Measurements from ENCODE around the gene AFF2.

The AFF2 gene

DNA sequence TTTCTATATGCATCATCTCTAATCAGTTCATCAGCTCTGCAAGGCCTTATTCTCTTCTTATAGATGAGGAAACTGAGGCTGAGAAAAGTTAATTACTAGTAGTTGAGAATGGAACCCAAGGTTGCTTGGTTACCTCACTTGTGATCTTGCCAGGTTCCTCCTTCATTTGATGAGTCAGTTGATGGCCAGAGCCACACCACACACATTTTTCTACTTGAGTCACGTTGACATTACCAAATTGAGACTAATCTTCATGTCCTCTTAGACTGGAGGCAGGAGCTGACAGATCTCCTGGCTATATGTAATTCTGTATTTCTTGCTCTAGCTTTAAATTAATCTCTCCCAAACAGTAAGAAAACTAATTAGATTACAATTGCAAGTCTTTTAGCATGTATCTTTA, 428.4 kb downstream of the AFF2 start:
- no peak overlapping the region for H3K4me3 ChIP-seq (ENCODE audit: low read length)
- no peaks in the 10 kb centered on the region for H3K9me3 ChIP-seq (ENCODE audit: control insufficient read depth, low read length)
- no peak overlapping the region for H3K9ac ChIP-seq (ENCODE audit: low read length)
- no peaks in the 10 kb centered on the region for H3K27me3 ChIP-seq (ENCODE audit: control insufficient read depth, insufficient read depth, low read length)
- H3K4me1 ChIP-seq (ENCODE audit: control insufficient read depth, insufficient read depth, low read length): no peaks in the 10 kb centered on the region
- H3K36me3 ChIP-seq (ENCODE audit: control insufficient read depth, insufficient read depth, low read length): no peaks in the 10 kb centered on the region

- Histone ChIP-seq H3K4me1 (ENCODE audit: control insufficient read depth, insufficient read depth, low read length) (no peaks in the 10 kb centered on the region), H3K36me3 (ENCODE audit: control insufficient read depth, insufficient read depth, low read length) (no peaks in the 10 kb centered on the region), H3K4me3 (ENCODE audit: low read length) (no peak overlapping the region), H3K9ac (ENCODE audit: low read length) (no peak overlapping the region), H3K27me3 (ENCODE audit: control insufficient read depth, insufficient read depth, low read length) (no peaks in the 10 kb centered on the region), H3K9me3 (ENCODE audit: control insufficient read depth, low read length) (no peaks in the 10 kb centered on the region)
Observed at GRCh38 chrX:148929686-148930085, 429.3 kb downstream of the AFF2 start.

GRCh38 chrX:148930206-148930729, 429.9 kb downstream of the AFF2 start:
- no peaks in the 10 kb centered on the region for H3K36me3 ChIP-seq (ENCODE audit: control insufficient read depth, insufficient read depth, low read length)
- no peaks in the 10 kb centered on the region for H3K27me3 ChIP-seq (ENCODE audit: control insufficient read depth, insufficient read depth, low read length)
- no peak overlapping the region for H3K9ac ChIP-seq (ENCODE audit: low read length)
- H3K9me3 ChIP-seq (ENCODE audit: control insufficient read depth, low read length): no peaks in the 10 kb centered on the region
- no peaks in the 10 kb centered on the region for H3K4me1 ChIP-seq (ENCODE audit: control insufficient read depth, insufficient read depth, low read length)
- H3K4me3 ChIP-seq (ENCODE audit: low read length): no peak overlapping the region

- no peak overlapping the region for H3K4me3 ChIP-seq (ENCODE audit: low read length)
- H3K9me3 ChIP-seq (ENCODE audit: control insufficient read depth, low read length): no peaks in the 10 kb centered on the region
- no peaks in the 10 kb centered on the region for H3K36me3 ChIP-seq (ENCODE audit: control insufficient read depth, insufficient read depth, low read length)
- no peak overlapping the region for H3K9ac ChIP-seq (ENCODE audit: low read length)
- no peaks in the 10 kb centered on the region for H3K4me1 ChIP-seq (ENCODE audit: control insufficient read depth, insufficient read depth, low read length)
- H3K27me3 ChIP-seq (ENCODE audit: control insufficient read depth, insufficient read depth, low read length): no peaks in the 10 kb centered on the region
Observed at GRCh38 chrX:148933881-148934280, 433.5 kb downstream of the AFF2 start.

GRCh38 chrX:148938348-148938747, 437.9 kb downstream of the AFF2 start:
- no peak overlapping the region for H3K9ac ChIP-seq (ENCODE audit: low read length)
- H3K27me3 ChIP-seq (ENCODE audit: control insufficient read depth, insufficient read depth, low read length): no peaks in the 10 kb centered on the region
- no peaks in the 10 kb centered on the region for H3K4me1 ChIP-seq (ENCODE audit: control insufficient read depth, insufficient read depth, low read length)
- H3K4me3 ChIP-seq (ENCODE audit: low read length): no peak overlapping the region
- H3K36me3 ChIP-seq (ENCODE audit: control insufficient read depth, insufficient read depth, low read length): no peaks in the 10 kb centered on the region
- no peaks in the 10 kb centered on the region for H3K9me3 ChIP-seq (ENCODE audit: control insufficient read depth, low read length)

- Histone ChIP-seq H3K36me3 (ENCODE audit: control insufficient read depth, insufficient read depth, low read length) (no peaks in the 10 kb centered on the region), H3K27me3 (ENCODE audit: control insufficient read depth, insufficient read depth, low read length) (no peaks in the 10 kb centered on the region), H3K9me3 (ENCODE audit: control insufficient read depth, low read length) (no peaks in the 10 kb centered on the region), H3K4me3 (ENCODE audit: low read length) (no peak overlapping the region), H3K4me1 (ENCODE audit: control insufficient read depth, insufficient read depth, low read length) (no peaks in the 10 kb centered on the region), H3K9ac (ENCODE audit: low read length) (no peak overlapping the region)
Observed at GRCh38 chrX:148940411-148940996, 440.1 kb downstream of the AFF2 start.

DNA sequence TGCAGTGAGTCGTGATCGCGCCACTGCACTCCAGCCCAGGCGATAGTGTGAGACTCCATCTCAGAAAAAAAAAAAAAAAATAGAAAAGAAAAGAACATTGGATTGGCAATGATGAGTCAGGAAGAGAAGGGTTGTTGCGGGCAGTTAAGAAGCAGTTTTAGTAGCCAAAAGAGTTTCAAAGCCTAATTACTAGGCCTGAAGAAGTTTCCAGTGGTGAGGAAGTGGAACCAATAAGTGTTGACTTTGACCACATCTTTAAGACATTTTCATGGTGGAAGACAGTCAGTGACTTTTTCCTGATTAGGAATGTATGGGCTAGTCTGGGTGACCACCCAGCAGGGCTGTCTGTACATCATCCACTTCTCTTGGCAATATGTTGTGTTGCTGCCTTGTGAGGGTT, 442.3 kb downstream of the AFF2 start:
- Histone ChIP-seq H3K9ac (ENCODE audit: low read length) (no peak overlapping the region), H3K27me3 (ENCODE audit: control insufficient read depth, insufficient read depth, low read length) (no peaks in the 10 kb centered on the region), H3K4me1 (ENCODE audit: control insufficient read depth, insufficient read depth, low read length) (no peaks in the 10 kb centered on the region), H3K36me3 (ENCODE audit: control insufficient read depth, insufficient read depth, low read length) (no peaks in the 10 kb centered on the region), H3K9me3 (ENCODE audit: control insufficient read depth, low read length) (no peaks in the 10 kb centered on the region), H3K4me3 (ENCODE audit: low read length) (no peak overlapping the region)

DNA sequence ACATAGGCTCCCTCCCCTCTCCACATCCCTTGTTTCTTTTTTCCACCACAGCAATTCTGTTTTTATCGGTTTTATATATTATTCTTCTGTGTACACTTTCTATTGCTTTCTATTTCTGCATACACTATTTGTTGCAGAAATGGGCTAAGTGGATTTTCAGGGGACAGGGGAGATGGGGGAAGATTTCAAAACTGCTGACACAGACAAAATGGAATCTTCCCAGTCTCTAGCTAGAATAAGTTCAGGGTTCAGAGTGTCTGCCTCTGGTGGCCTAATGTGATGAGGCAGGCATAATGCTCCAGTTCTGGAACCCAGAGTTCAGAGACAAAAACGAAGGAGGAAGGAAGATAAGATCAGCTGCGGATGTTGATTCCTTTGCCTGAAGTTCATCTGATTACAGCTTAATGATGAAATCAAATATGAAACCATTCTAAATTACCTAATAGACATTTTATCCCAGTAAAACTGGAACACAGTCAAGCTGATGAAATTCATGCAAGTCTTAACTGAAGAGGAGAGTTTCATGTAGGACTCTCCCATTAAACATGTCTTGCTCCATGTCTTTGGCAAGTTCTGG, 447.1 kb downstream of the AFF2 start:
- H3K4me1 ChIP-seq (ENCODE audit: control insufficient read depth, insufficient read depth, low read length): no peaks in the 10 kb centered on the region
- no peaks in the 10 kb centered on the region for H3K27me3 ChIP-seq (ENCODE audit: control insufficient read depth, insufficient read depth, low read length)
- no peaks in the 10 kb centered on the region for H3K36me3 ChIP-seq (ENCODE audit: control insufficient read depth, insufficient read depth, low read length)
- no peaks in the 10 kb centered on the region for H3K9me3 ChIP-seq (ENCODE audit: control insufficient read depth, low read length)
- no peak overlapping the region for H3K4me3 ChIP-seq (ENCODE audit: low read length)
- no peak overlapping the region for H3K9ac ChIP-seq (ENCODE audit: low read length)

GRCh38 chrX:148956352-148956751, 455.9 kb downstream of the AFF2 start:
- Histone ChIP-seq H3K4me1 (ENCODE audit: control insufficient read depth, insufficient read depth, low read length) (no peaks in the 10 kb centered on the region), H3K4me3 (ENCODE audit: low read length) (no peak overlapping the region), H3K27me3 (ENCODE audit: control insufficient read depth, insufficient read depth, low read length) (no peaks in the 10 kb centered on the region), H3K36me3 (ENCODE audit: control insufficient read depth, insufficient read depth, low read length) (no peaks in the 10 kb centered on the region), H3K9ac (ENCODE audit: low read length) (no peak overlapping the region), H3K9me3 (ENCODE audit: control insufficient read depth, low read length) (no peaks in the 10 kb centered on the region)

DNA sequence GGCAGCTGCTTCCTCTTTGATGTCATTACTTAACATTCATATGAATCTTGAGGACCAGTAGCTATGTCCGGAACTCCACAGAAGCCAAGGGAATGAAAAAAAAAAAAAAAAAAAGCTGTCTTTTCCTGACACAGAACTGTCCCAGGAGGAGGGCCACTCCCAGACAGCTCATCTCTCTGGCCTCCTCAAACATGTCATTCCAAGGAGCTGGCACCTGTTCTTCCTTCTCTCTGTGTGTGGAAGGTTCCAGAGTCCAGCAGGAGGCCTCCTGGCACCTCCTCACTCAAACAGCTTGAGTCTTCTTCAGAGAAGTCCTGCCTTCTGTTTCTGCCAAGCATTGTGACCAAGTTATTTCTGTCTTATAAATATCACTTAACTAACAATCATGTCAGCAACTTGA, 458.5 kb downstream of the AFF2 start:
- no peaks in the 10 kb centered on the region for H3K9me3 ChIP-seq (ENCODE audit: control insufficient read depth, low read length)
- no peaks in the 10 kb centered on the region for H3K4me1 ChIP-seq (ENCODE audit: control insufficient read depth, insufficient read depth, low read length)
- H3K36me3 ChIP-seq (ENCODE audit: control insufficient read depth, insufficient read depth, low read length): no peaks in the 10 kb centered on the region
- H3K27me3 ChIP-seq (ENCODE audit: control insufficient read depth, insufficient read depth, low read length): no peaks in the 10 kb centered on the region
- H3K4me3 ChIP-seq (ENCODE audit: low read length): no peak overlapping the region
- H3K9ac ChIP-seq (ENCODE audit: low read length): no peak overlapping the region

DNA sequence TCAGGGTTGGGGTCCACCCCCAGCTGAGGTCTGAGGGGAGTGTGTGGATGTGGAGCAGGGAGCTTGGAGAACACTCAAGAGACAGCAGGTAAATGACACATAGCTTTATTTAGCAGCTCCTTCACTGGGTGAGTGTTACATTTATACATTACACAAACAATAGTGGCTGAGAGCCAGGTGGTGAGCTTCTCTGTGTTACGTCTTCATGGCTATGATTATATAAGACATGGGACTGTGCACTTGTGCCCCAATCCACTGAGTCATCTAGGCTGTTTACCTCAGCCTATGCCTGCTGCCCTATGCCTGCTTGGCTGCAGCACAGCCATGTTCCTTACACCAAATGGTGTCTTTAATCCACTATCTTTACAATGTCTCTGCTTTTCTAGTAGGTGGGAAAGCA, 459.6 kb downstream of the AFF2 start:
- no peaks in the 10 kb centered on the region for H3K27me3 ChIP-seq (ENCODE audit: control insufficient read depth, insufficient read depth, low read length)
- no peaks in the 10 kb centered on the region for H3K4me1 ChIP-seq (ENCODE audit: control insufficient read depth, insufficient read depth, low read length)
- no peaks in the 10 kb centered on the region for H3K9me3 ChIP-seq (ENCODE audit: control insufficient read depth, low read length)
- no peak overlapping the region for H3K4me3 ChIP-seq (ENCODE audit: low read length)
- no peaks in the 10 kb centered on the region for H3K36me3 ChIP-seq (ENCODE audit: control insufficient read depth, insufficient read depth, low read length)
- no peak overlapping the region for H3K9ac ChIP-seq (ENCODE audit: low read length)

DNA sequence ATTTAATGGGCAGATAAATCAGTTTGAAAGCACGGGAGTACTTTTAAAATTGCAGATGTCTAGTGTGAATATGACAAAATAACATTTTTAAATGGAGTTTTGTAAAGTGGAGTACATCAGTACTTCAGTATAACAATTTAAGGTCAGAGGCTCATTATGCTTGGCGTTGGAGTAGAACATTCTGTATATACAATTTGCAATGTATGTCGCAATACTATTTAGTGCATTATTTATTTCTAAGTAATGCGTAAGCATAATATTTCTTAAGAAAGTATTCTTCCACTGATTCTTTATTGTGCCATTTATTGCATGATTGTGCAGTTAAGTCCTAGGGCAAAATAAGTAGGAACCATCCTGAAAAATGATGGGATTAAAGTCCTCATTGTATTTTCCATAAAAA, 461.6 kb downstream of the AFF2 start:
- no peaks in the 10 kb centered on the region for H3K9me3 ChIP-seq (ENCODE audit: control insufficient read depth, low read length)
- no peak overlapping the region for H3K4me3 ChIP-seq (ENCODE audit: low read length)
- no peaks in the 10 kb centered on the region for H3K27me3 ChIP-seq (ENCODE audit: control insufficient read depth, insufficient read depth, low read length)
- H3K9ac ChIP-seq (ENCODE audit: low read length): no peak overlapping the region
- no peaks in the 10 kb centered on the region for H3K4me1 ChIP-seq (ENCODE audit: control insufficient read depth, insufficient read depth, low read length)
- H3K36me3 ChIP-seq (ENCODE audit: control insufficient read depth, insufficient read depth, low read length): no peaks in the 10 kb centered on the region

Measured in mucosa of stomach (tissue), 1 donor.